Measurements from ENCODE around the gene RBM19.

- TF ChIP-seq EZH2 (IDR thresholded peaks at IDR 0.05; ENCODE audit: low read length, unreplicated experiment), result no peak
- TF ChIP-seq CTCF (conservative IDR thresholded peaks at IDR 0.05; ENCODE audit: low read depth, low read length), result no peak
Observed at GRCh38 chr12:113973109-113973904, 7.2 kb upstream of the RBM19 start.

Data from PC-3 (cell line).